Measurements from ENCODE around the gene HSDL1. TPM values are rescaled to one million over a fixed set of nuclear protein-coding genes. Genes with fewer than 3 reads are reported as not detected.

The HSDL1 gene
- polyA plus RNA-seq, 1 donor = 60.2 TPM

GRCh38 chr16:84109598-84110335 is 35.2 kb downstream of the HSDL1 start:
- no peak for DNase-seq

GRCh38 chr16:84107921-84108320 is 37.1 kb downstream of the HSDL1 start:
- DNase-seq = no peak

GRCh38 chr16:84105948-84106740 is 38.8 kb downstream of the HSDL1 start:
- DNase-seq = no peak

GRCh38 chr16:84105301-84105815 is 39.6 kb downstream of the HSDL1 start:
- DNase-seq = no peak

GRCh38 chr16:84104231-84104630 is 40.7 kb downstream of the HSDL1 start:
- no peak for DNase-seq

GRCh38 chr16:84103678-84104077 is 41.3 kb downstream of the HSDL1 start:
- DNase-seq = no peak

GRCh38 chr16:84098939-84099338 is 46.0 kb downstream of the HSDL1 start:
- no peak for DNase-seq

- no peak for DNase-seq
Measured at GRCh38 chr16:84096447-84097005, 48.5 kb downstream of the HSDL1 start.

- DNase-seq = no peak
Measured at GRCh38 chr16:84095466-84095865, 49.5 kb downstream of the HSDL1 start.

- DNase-seq = no peak
Measured at GRCh38 chr16:84093879-84094270, 51.1 kb downstream of the HSDL1 start.

- DNase-seq = no peak
Measured at GRCh38 chr16:84093120-84093878, 51.7 kb downstream of the HSDL1 start.

- no peak for DNase-seq
Measured at GRCh38 chr16:84091460-84091859, 53.5 kb downstream of the HSDL1 start.

- no peak for DNase-seq
Measured at GRCh38 chr16:84090211-84090610, 54.8 kb downstream of the HSDL1 start.

GRCh38 chr16:84088695-84089395 is 56.1 kb downstream of the HSDL1 start:
- DNase-seq = no peak

- no peak for DNase-seq
Measured at GRCh38 chr16:84087466-84088151, 57.4 kb downstream of the HSDL1 start.

- DNase-seq = no peak
Measured at GRCh38 chr16:84087001-84087400, 58.0 kb downstream of the HSDL1 start.

GRCh38 chr16:84086341-84086740 is 58.6 kb downstream of the HSDL1 start:
- DNase-seq = no peak

- DNase-seq = no peak
Measured at GRCh38 chr16:84085773-84086172, 59.2 kb downstream of the HSDL1 start.

- DNase-seq = no peak
Measured at GRCh38 chr16:84085271-84085667, 59.7 kb downstream of the HSDL1 start.

GRCh38 chr16:84084570-84085270 is 60.3 kb downstream of the HSDL1 start:
- DNase-seq = peak; percentile 51

Data from left kidney (tissue), 2 donors.